ENCODE results near the gene TIAM1.
"Not testable (repeated sequence)": the region's sequence is repeated elsewhere in the genome, so short reads cannot be mapped to it uniquely, and the experiment has no call there.

Gene TIAM1

DNA sequence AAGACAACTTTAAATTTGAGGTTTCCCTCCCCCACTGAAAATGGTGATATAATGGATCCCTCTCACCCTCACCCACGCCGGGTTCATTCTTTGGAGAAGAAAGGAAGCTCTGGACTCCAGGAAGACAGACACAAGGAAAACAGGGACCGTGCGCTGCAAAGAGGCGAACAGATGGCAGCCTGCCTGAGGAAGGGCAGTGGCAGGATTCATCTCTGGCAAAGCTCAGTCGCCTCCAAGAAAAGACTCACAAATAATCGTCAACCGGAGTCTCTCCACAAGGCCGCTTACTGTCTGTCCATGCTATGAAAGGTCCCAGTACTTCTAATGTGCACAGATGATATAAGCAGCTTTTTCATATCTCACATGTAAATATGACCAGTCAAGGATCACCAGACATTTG is 110.3 kb downstream of the TIAM1 start:
- no peak overlapping the region for H3K27ac ChIP-seq (ENCODE audit: low read depth, low read length)
- H3F3A ChIP-seq (ENCODE audit: insufficient read depth), result no peaks in the 10 kb centered on the region
- no peaks in the 10 kb centered on the region for H4K20me1 ChIP-seq (ENCODE audit: low read depth, low read length)
- no peaks in the 10 kb centered on the region for H3K27me3 ChIP-seq (ENCODE audit: low read length)
- no peaks in the 10 kb centered on the region for H3K79me2 ChIP-seq (ENCODE audit: insufficient read depth, low read length)
- H3K9me2 ChIP-seq (replicated peaks; ENCODE audit: insufficient read depth, low read length), result no peaks in the 10 kb centered on the region
- H3K4me3 ChIP-seq (ENCODE audit: insufficient read depth, low read length, poor library complexity, severe bottlenecking), result no peak overlapping the region
- no peaks in the 10 kb centered on the region for H3K36me3 ChIP-seq (ENCODE audit: low read length)
- no peak overlapping the region for H2AFZ ChIP-seq (ENCODE audit: low read depth, low read length, severe bottlenecking)
- H3K4me2 ChIP-seq (ENCODE audit: low read depth, low read length, poor library complexity, severe bottlenecking), result no peak overlapping the region
- H3K9me3 ChIP-seq (ENCODE audit: insufficient read depth, low read length), result no peaks in the 10 kb centered on the region
- TF ChIP-seq, protein P1, sequence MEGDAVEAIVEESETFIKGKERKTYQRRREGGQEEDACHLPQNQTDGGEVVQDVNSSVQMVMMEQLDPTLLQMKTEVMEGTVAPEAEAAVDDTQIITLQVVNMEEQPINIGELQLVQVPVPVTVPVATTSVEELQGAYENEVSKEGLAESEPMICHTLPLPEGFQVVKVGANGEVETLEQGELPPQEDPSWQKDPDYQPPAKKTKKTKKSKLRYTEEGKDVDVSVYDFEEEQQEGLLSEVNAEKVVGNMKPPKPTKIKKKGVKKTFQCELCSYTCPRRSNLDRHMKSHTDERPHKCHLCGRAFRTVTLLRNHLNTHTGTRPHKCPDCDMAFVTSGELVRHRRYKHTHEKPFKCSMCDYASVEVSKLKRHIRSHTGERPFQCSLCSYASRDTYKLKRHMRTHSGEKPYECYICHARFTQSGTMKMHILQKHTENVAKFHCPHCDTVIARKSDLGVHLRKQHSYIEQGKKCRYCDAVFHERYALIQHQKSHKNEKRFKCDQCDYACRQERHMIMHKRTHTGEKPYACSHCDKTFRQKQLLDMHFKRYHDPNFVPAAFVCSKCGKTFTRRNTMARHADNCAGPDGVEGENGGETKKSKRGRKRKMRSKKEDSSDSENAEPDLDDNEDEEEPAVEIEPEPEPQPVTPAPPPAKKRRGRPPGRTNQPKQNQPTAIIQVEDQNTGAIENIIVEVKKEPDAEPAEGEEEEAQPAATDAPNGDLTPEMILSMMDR (IDR thresholded peaks at IDR 0.05; ENCODE audit: insufficient read depth, low read length, poor library complexity, severe bottlenecking), result no peak
- TF ChIP-seq EZH2phosphoT487 (conservative IDR thresholded peaks at IDR 0.05; ENCODE audit: low read length), result no peak
- H3K9ac ChIP-seq (ENCODE audit: low read length), result no peak overlapping the region

DNA sequence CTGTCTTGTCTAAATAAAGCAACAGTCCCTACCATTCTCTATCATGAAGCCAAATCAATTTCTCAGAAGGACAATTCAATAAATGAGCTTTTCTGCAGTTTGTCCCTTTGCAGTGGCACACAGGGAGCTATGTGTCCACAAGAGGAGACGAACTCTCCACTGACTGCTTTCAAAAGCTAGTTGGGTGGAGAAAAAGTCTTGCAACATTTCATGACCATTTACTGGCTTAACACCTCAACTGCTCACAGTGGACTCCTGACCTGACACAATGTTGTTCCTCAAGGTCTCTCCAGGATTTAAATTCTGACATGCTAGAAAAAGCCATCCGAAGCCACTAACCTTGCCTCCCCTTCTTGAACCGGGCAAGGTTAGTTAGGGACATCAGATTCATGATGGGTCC is 111.7 kb downstream of the TIAM1 start:
- Histone ChIP-seq H2AFZ (ENCODE audit: low read depth, low read length, severe bottlenecking) (no peak overlapping the region), H3K9me2 (replicated peaks; ENCODE audit: insufficient read depth, low read length) (no peaks in the 10 kb centered on the region), H3K9ac (ENCODE audit: low read length) (no peak overlapping the region), H3K27me3 (ENCODE audit: low read length) (no peaks in the 10 kb centered on the region), H3K4me2 (ENCODE audit: low read depth, low read length, poor library complexity, severe bottlenecking) (no peak overlapping the region), H3K36me3 (ENCODE audit: low read length) (no peaks in the 10 kb centered on the region), H3K4me3 (ENCODE audit: insufficient read depth, low read length, poor library complexity, severe bottlenecking) (no peak overlapping the region), H3K27ac (ENCODE audit: low read depth, low read length) (no peak overlapping the region), H4K20me1 (ENCODE audit: low read depth, low read length) (no peaks in the 10 kb centered on the region), H3K9me3 (ENCODE audit: insufficient read depth, low read length) (no peaks in the 10 kb centered on the region), H3F3A (ENCODE audit: insufficient read depth) (no peaks in the 10 kb centered on the region), H3K79me2 (ENCODE audit: insufficient read depth, low read length) (no peaks in the 10 kb centered on the region)
- no peak for TF ChIP-seq EZH2phosphoT487 (conservative IDR thresholded peaks at IDR 0.05; ENCODE audit: low read length)
- TF ChIP-seq, protein P1 (IDR thresholded peaks at IDR 0.05; ENCODE audit: insufficient read depth, low read length, poor library complexity, severe bottlenecking), result no peak

DNA sequence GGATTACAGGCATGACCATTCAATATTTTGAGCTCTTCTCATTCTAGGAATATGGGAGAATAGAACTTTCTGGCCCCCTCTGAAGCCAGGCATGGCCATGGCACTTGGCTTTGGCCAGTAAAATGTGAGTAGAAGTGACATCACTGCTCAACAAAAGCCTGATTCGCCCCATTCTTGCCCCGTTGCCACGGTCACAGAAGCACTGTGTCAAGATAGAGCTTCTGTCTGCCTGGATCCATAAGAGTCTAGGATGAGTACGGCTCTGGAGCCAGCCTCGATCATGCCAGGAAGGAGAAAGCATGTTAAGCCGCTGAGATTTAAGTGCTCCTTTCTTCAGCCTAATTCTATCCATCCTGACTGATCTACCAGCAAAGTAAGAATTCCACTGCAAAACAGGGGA is 113.1 kb downstream of the TIAM1 start:
- no peaks in the 10 kb centered on the region for H3K27me3 ChIP-seq (ENCODE audit: low read length)
- no peak overlapping the region for H3K9ac ChIP-seq (ENCODE audit: low read length)
- TF ChIP-seq, protein P1 (IDR thresholded peaks at IDR 0.05; ENCODE audit: insufficient read depth, low read length, poor library complexity, severe bottlenecking), result no peak
- TF ChIP-seq EZH2phosphoT487 (conservative IDR thresholded peaks at IDR 0.05; ENCODE audit: low read length), result no peak
- H3F3A ChIP-seq (ENCODE audit: insufficient read depth), result no peaks in the 10 kb centered on the region
- H4K20me1 ChIP-seq (ENCODE audit: low read depth, low read length), result no peaks in the 10 kb centered on the region
- no peaks in the 10 kb centered on the region for H3K36me3 ChIP-seq (ENCODE audit: low read length)
- H3K4me3 ChIP-seq (ENCODE audit: insufficient read depth, low read length, poor library complexity, severe bottlenecking), result no peak overlapping the region
- no peaks in the 10 kb centered on the region for H3K79me2 ChIP-seq (ENCODE audit: insufficient read depth, low read length)
- H3K4me2 ChIP-seq (ENCODE audit: low read depth, low read length, poor library complexity, severe bottlenecking), result no peak overlapping the region
- H2AFZ ChIP-seq (ENCODE audit: low read depth, low read length, severe bottlenecking), result no peak overlapping the region
- no peaks in the 10 kb centered on the region for H3K9me2 ChIP-seq (replicated peaks; ENCODE audit: insufficient read depth, low read length)
- no peaks in the 10 kb centered on the region for H3K9me3 ChIP-seq (ENCODE audit: insufficient read depth, low read length)
- no peak overlapping the region for H3K27ac ChIP-seq (ENCODE audit: low read depth, low read length)

DNA sequence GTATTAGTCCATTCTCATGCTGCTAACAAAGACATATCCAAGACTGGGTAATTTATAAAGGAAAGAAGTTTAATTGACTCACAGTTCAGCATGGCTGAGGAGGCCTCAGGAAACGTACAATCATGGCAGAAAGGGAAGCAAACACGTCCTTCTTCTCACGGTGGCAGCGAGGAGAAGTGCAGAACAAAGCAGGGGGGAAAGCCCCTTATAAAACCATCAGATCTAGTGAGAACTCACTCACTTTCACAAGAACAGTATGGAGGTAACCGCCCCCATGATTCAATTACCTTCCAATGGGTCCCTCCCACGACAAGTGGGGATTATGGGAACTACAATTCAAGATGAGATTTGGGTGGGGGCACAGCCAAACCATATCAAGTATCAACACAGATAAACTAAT is 115.3 kb downstream of the TIAM1 start:
- not testable (repeated sequence) for H3K4me2 ChIP-seq (ENCODE audit: low read depth, low read length, poor library complexity, severe bottlenecking); H3K9ac ChIP-seq (ENCODE audit: low read length); H3K36me3 ChIP-seq (ENCODE audit: low read length); H3K79me2 ChIP-seq (ENCODE audit: insufficient read depth, low read length); H4K20me1 ChIP-seq (ENCODE audit: low read depth, low read length); H3K4me3 ChIP-seq (ENCODE audit: insufficient read depth, low read length, poor library complexity, severe bottlenecking); H3K27me3 ChIP-seq (ENCODE audit: low read length); H3F3A ChIP-seq (ENCODE audit: insufficient read depth); H3K27ac ChIP-seq (ENCODE audit: low read depth, low read length); H3K9me2 ChIP-seq (replicated peaks; ENCODE audit: insufficient read depth, low read length); H2AFZ ChIP-seq (ENCODE audit: low read depth, low read length, severe bottlenecking); H3K9me3 ChIP-seq (ENCODE audit: insufficient read depth, low read length)

Measured in SU-DHL-6 (cell line).